GM18499 (cell line): ENCODE data around the gene FAM163A.
"Not testable (repeated sequence)": the region's sequence is repeated elsewhere in the genome, so short reads cannot be mapped to it uniquely, and the experiment has no call there.

Experiments used
- ATAC-seq: cut with Tn5 transposase; IDR thresholded peaks from one replicate; pipeline ENCODE4 v1.9.1; 2021; ENCODE audit warnings: moderate number of reproducible peaks; ENCODE audit not compliant: insufficient read depth, unreplicated experiment

The FAM163A gene

GRCh38 chr1:179786815-179787685, 44.0 kb downstream of the FAM163A start:
- ATAC-seq = no peak

GRCh38 chr1:179788259-179788658, 45.2 kb downstream of the FAM163A start:
- ATAC-seq = no peak

GRCh38 chr1:179793281-179793680, 50.2 kb downstream of the FAM163A start:
- ATAC-seq = no peak

- ATAC-seq = no peak
These were observed 51.1 kb downstream of the FAM163A start for GRCh38 chr1:179794146-179794545.

- no peak for ATAC-seq
These were observed 51.6 kb downstream of the FAM163A start for GRCh38 chr1:179794669-179795068.

GRCh38 chr1:179798213-179798863, 55.2 kb downstream of the FAM163A start:
- ATAC-seq = no peak

- no peak for ATAC-seq
These were observed 55.9 kb downstream of the FAM163A start for GRCh38 chr1:179798864-179799516.

- no peak for ATAC-seq
These were observed 57.4 kb downstream of the FAM163A start for GRCh38 chr1:179800481-179800880.

- no peak for ATAC-seq
These were observed 60.0 kb downstream of the FAM163A start for GRCh38 chr1:179803104-179803503.

GRCh38 chr1:179803918-179804317, 60.8 kb downstream of the FAM163A start:
- ATAC-seq = no peak

GRCh38 chr1:179804417-179804816, 61.3 kb downstream of the FAM163A start:
- ATAC-seq = not testable (repeated sequence)

GRCh38 chr1:179805291-179806195, 62.5 kb downstream of the FAM163A start:
- ATAC-seq = no peak

GRCh38 chr1:179806333-179806732, 63.2 kb downstream of the FAM163A start:
- ATAC-seq = no peak

- no peak for ATAC-seq
These were observed 64.2 kb downstream of the FAM163A start for GRCh38 chr1:179807291-179807690.

GRCh38 chr1:179807691-179808485, 64.8 kb downstream of the FAM163A start:
- ATAC-seq = no peak

GRCh38 chr1:179808503-179808902, 65.4 kb downstream of the FAM163A start:
- no peak for ATAC-seq

- peak; percentile 46 for ATAC-seq
These were observed 66.6 kb downstream of the FAM163A start for GRCh38 chr1:179809506-179810366.

GRCh38 chr1:179810367-179810715, 67.2 kb downstream of the FAM163A start:
- ATAC-seq = no peak
